IPS-15b (cell line): Measurements from ENCODE around the gene ARHGAP32.
A peak's percentile ranks its signal among the peaks of the same experiment; 100 is the strongest.

Experiments
- H3K27me3 ChIP-seq: one replicate; pipeline ENCODE4 v1.6.1; 2013; ENCODE audit warnings: low read length; ENCODE audit not compliant: control insufficient read depth, insufficient read depth
- H3K36me3 ChIP-seq: one replicate; pipeline ENCODE4 v1.6.1; 2013; ENCODE audit warnings: low read length; ENCODE audit not compliant: control insufficient read depth, insufficient read depth
- H3K4me1 ChIP-seq: one replicate; pipeline ENCODE4 v1.6.1; 2013; ENCODE audit warnings: mild to moderate bottlenecking, low read length; ENCODE audit not compliant: control insufficient read depth, insufficient read depth
- H3K4me3 ChIP-seq: one replicate; pipeline ENCODE4 v1.5.1; 2013; ENCODE audit warnings: low read depth, low read length
- H3K9ac ChIP-seq: one replicate; pipeline ENCODE4 v1.6.1; 2013; ENCODE audit warnings: low read depth, mild to moderate bottlenecking, low read length
- H3K9me3 ChIP-seq: one replicate; pipeline ENCODE4 v1.6.1; 2013; ENCODE audit warnings: mild to moderate bottlenecking, low read length; ENCODE audit not compliant: control insufficient read depth, insufficient read depth

ARHGAP32 gene

DNA sequence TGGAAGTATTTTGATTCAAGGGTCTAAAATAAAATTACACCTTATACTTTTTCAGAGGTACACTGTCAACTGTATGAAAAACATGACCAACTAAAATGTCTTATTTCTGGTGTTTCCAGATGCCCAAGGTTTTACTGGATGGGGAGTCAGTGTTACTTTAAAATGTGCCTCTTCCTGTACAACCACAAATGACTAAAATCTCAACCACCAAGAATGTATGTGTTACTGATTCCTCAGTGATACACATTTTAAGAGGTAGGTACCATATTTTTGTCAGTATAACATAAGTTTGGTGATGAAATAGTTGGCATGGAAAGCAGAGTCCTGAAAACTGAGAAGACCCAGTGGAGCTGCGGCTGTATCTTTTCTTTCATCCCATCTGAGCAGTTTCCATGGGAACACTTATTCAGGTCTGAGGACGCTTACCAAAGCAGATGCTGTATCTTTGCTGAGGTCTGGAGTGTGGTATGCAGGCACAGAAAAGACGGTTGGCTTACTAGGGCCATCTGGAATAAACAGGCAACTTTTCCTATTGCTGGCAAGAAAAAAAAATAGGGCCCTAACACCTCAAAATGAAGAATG lies 228.3 kb downstream of the ARHGAP32 start:
- H3K9ac ChIP-seq, result no peak overlapping the region
- H3K4me3 ChIP-seq, result no peak overlapping the region
- no peaks in the 10 kb centered on the region for H3K4me1 ChIP-seq
- no peaks in the 10 kb centered on the region for H3K27me3 ChIP-seq
- H3K36me3 ChIP-seq, result no peaks in the 10 kb centered on the region
- no peaks in the 10 kb centered on the region for H3K9me3 ChIP-seq

DNA sequence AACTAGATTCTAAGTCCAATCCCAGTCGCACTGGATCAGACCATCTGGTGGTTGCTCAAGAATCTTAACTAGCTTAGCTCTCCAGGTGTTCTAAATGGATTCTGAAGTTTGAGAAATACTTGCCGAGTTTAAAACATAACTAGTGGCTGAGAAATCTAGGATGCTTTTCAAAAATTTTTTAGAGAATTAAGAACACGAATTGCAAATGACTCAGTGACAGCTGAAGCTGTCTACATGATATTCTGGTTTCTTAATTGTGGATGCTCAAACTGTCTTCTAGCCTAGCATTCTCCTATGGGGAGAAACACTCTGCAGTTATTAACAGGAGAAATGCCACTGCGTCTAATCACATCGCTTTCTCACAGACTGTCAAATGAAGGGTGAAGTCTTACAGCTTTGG lies 229.2 kb downstream of the ARHGAP32 start:
- Histone ChIP-seq H3K4me3 (no peak overlapping the region), H3K9me3 (no peaks in the 10 kb centered on the region), H3K4me1 (no peaks in the 10 kb centered on the region), H3K9ac (no peak overlapping the region), H3K36me3 (no peaks in the 10 kb centered on the region), H3K27me3 (no peaks in the 10 kb centered on the region)

- Histone ChIP-seq H3K9ac (no peak overlapping the region), H3K4me1 (peaks cover 2% of the 10 kb centered on the region), H3K9me3 (no peaks in the 10 kb centered on the region), H3K27me3 (no peaks in the 10 kb centered on the region), H3K36me3 (no peaks in the 10 kb centered on the region), H3K4me3 (no peak overlapping the region)
Measured at GRCh38 chr11:128961645-128962044, 230.5 kb downstream of the ARHGAP32 start.

DNA sequence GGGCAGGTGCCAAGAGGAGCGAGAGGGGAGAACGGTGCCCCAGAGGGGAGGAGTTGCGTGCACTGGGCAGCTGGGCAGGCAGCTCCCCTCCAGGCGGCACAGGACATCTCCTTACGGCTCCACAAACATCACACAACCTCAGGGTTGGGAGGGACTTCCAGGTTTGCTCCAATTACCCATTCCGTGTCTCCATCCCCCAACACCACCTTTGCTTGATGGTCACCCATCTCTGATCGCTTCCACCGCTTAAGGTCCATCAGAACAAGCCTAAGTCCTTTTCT lies 235.0 kb downstream of the ARHGAP32 start:
- H3K36me3 ChIP-seq, result no peaks in the 10 kb centered on the region
- no peak overlapping the region for H3K9ac ChIP-seq
- H3K9me3 ChIP-seq, result no peaks in the 10 kb centered on the region
- H3K4me1 ChIP-seq, result peaks cover 3% of the 10 kb centered on the region
- no peak overlapping the region for H3K4me3 ChIP-seq
- H3K27me3 ChIP-seq, result peaks cover 7% of the 10 kb centered on the region

DNA sequence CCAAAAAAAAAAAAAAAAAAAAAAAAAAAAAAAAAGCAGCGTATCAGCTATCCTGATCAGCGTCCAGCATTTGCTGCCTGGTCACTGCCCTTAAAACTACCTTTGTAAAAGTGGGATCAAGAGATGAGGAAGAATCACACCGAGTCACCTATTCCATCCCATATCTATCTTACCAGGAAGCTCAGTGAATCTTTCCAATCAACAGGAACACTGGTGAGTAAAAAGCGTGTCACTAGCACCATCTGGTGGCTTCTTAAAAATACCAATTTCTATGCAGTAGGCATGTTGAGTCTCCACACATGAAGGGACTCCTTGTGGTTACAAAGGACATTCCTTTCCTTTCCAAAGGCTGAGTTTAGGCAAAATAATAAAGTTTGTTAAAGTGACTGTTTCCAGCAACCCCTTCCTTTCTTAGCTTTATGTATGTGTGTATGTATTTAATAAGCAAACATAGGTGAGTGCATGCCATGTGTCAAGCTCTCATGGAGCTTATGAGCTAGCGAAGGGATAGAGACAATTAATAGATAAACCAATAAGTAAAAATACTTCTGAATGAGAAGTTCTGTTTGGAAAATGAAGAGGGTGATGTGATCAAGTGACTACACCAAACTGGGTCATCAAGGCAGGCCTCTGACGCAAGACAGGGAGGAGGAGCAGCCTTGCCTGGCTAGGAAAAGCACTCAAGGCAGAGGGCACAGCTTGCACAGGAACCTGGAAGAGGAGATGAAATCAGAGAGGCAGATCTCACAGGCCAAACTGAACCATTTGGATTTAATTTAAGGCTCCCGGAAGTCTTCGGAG lies 235.5 kb downstream of the ARHGAP32 start:
- peaks cover 7% of the 10 kb centered on the region for H3K27me3 ChIP-seq
- H3K9me3 ChIP-seq, result no peaks in the 10 kb centered on the region
- no peaks in the 10 kb centered on the region for H3K36me3 ChIP-seq
- peak overlapping the region; percentile 12 for H3K9ac ChIP-seq
- H3K4me3 ChIP-seq, result no peak overlapping the region
- H3K4me1 ChIP-seq, result peaks cover 3% of the 10 kb centered on the region

- Histone ChIP-seq H3K4me3 (no peak overlapping the region), H3K4me1 (peaks cover 3% of the 10 kb centered on the region), H3K36me3 (no peaks in the 10 kb centered on the region), H3K27me3 (peaks cover 7% of the 10 kb centered on the region), H3K9me3 (no peaks in the 10 kb centered on the region), H3K9ac (no peak overlapping the region)
Measured at GRCh38 chr11:128955636-128956035, 236.5 kb downstream of the ARHGAP32 start.

DNA sequence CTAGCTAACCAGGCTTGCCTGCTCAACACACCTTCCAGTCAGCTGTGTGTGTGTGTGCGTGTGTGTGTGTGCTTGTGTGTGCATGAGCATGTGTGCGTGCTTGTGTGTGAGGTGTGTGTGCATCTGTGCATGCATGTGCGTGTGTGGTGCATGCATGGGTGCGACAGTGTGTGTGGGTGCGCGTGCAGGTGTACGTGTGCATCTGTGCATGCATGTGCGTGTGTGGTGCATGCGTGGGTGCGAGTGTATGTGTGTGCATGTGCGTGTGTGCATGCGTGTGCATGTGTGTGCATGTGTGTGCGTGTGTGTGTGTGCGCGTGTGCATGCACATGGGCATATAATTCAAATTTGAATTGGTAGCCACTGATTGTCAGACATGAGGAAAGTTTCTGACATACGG lies 239.0 kb downstream of the ARHGAP32 start:
- no peak overlapping the region for H3K4me3 ChIP-seq
- peaks cover 7% of the 10 kb centered on the region for H3K27me3 ChIP-seq
- H3K4me1 ChIP-seq, result peaks cover 3% of the 10 kb centered on the region
- H3K9me3 ChIP-seq, result no peaks in the 10 kb centered on the region
- H3K36me3 ChIP-seq, result no peaks in the 10 kb centered on the region
- H3K9ac ChIP-seq, result no peak overlapping the region

GRCh38 chr11:128949791-128950454 lies 242.2 kb downstream of the ARHGAP32 start:
- Histone ChIP-seq H3K4me1 (no peaks in the 10 kb centered on the region), H3K36me3 (no peaks in the 10 kb centered on the region), H3K9ac (no peak overlapping the region), H3K4me3 (no peak overlapping the region), H3K9me3 (no peaks in the 10 kb centered on the region), H3K27me3 (peaks cover 7% of the 10 kb centered on the region)

DNA sequence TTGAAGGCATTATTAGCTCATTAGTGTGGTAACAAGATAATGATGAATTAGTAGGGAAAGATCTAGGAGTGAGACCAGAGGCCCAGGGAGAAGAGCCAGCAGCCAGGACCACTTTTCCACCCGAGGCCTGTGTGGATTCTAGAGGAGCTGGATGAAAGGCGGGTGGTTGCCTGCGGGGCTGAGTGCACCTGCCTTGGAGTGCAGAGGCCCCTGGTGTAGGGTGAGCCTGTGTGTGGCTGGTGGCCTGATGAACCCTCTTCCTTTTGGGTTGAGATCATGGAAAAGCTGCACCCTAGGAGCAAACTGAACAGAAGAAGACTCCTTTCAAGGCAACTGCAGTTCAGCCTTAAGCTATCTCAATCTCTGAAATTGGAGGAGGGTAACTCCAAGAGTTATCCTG lies 243.5 kb downstream of the ARHGAP32 start:
- Histone ChIP-seq H3K4me3 (no peak overlapping the region), H3K4me1 (no peaks in the 10 kb centered on the region), H3K9ac (no peak overlapping the region), H3K36me3 (no peaks in the 10 kb centered on the region), H3K9me3 (no peaks in the 10 kb centered on the region), H3K27me3 (peaks cover 3% of the 10 kb centered on the region)

- H3K9ac ChIP-seq, result no peak overlapping the region
- no peak overlapping the region for H3K4me3 ChIP-seq
- H3K27me3 ChIP-seq, result peaks cover 3% of the 10 kb centered on the region
- H3K4me1 ChIP-seq, result no peaks in the 10 kb centered on the region
- H3K36me3 ChIP-seq, result no peaks in the 10 kb centered on the region
- no peaks in the 10 kb centered on the region for H3K9me3 ChIP-seq
Measured at GRCh38 chr11:128947773-128948172, 244.4 kb downstream of the ARHGAP32 start.

GRCh38 chr11:128946648-128947047 lies 245.5 kb downstream of the ARHGAP32 start:
- peaks cover 3% of the 10 kb centered on the region for H3K27me3 ChIP-seq
- no peaks in the 10 kb centered on the region for H3K4me1 ChIP-seq
- no peaks in the 10 kb centered on the region for H3K36me3 ChIP-seq
- no peak overlapping the region for H3K4me3 ChIP-seq
- no peaks in the 10 kb centered on the region for H3K9me3 ChIP-seq
- H3K9ac ChIP-seq, result no peak overlapping the region

DNA sequence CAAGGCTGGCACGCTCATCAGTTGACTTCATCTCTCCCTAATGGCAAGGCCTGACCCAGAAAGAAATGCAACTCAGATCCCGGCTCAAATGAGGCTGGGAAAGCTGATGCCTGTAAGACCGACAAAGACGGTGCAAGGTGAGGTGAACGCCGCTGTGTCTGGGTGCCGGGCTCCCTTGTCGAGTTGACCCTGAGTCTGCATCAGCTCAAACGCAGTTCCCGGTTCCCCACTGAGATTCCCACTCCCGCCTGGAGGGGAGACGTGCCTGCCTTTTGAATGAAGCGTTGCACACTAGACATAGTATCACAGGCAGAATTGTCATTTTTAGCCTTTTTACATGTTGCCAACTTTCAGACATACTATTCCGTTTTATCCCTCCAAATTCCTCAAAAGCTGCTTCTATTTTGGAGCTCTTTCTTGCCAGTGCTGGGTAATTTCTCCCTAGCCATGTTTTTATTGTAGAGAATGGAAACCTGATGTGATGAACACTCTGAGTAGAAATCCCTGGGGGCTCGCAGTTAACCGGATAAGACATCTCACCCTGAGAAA lies 248.6 kb downstream of the ARHGAP32 start:
- Histone ChIP-seq H3K27me3 (peaks cover 8% of the 10 kb centered on the region), H3K9me3 (no peaks in the 10 kb centered on the region), H3K36me3 (no peaks in the 10 kb centered on the region), H3K9ac (no peak overlapping the region), H3K4me1 (no peaks in the 10 kb centered on the region), H3K4me3 (no peak overlapping the region)
